ENCODE results near the gene SMIM35. TPM values are rescaled to one million over a fixed set of nuclear protein-coding genes. Genes with fewer than 3 reads are reported as not detected.
A peak's percentile ranks its signal among the peaks of the same experiment; 100 is the strongest.

Gene SMIM35
- total RNA-seq, 4 donors from 2014 or later = not detected

DNA sequence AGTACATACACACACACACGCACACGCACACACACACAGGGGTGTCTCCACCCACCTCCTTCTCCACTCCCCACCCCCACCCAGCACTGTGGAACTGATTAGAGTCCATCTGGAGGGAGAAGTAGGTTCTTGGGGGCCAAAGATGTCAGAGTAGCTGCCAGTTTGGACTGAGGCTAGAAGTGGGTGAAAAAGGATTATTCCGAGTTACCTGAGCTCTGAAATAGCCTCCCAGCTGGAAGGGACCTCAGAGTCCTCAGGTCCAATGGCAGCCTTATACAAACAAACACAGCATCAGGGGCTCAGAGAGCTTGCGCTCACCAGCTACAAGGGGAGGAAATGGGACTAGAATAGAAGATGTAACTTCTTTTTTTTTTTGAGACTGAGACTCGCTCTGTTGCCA, 79.7 kb downstream of the SMIM35 start:
- DNase-seq (ENCODE audit: low spot score in 2 of 2) = no peak
- H3K27ac ChIP-seq = no peak overlapping the region
- TF ChIP-seq POLR2A (IDR thresholded peaks at IDR 0.05) = no peak
- 80% methylated on average over 5 of the region's 5 CpGs for WGBS
- no peaks in the 10 kb centered on the region for H3K27me3 ChIP-seq
- H3K4me1 ChIP-seq = peaks cover 30% of the 10 kb centered on the region
- H3K36me3 ChIP-seq = no peaks in the 10 kb centered on the region
- H3K4me3 ChIP-seq = no peak overlapping the region
- H3K9me3 ChIP-seq = no peaks in the 10 kb centered on the region

- H3K36me3 ChIP-seq = no peaks in the 10 kb centered on the region
- TF ChIP-seq EP300 (IDR thresholded peaks at IDR 0.05) (no peak), CTCF (IDR thresholded peaks at IDR 0.05) (no peak), POLR2AphosphoS5 (IDR thresholded peaks at IDR 0.05) (no peak)
- H3K4me3 ChIP-seq = no peak overlapping the region
- H3K27me3 ChIP-seq = no peaks in the 10 kb centered on the region
- no peak overlapping the region for H3K27ac ChIP-seq
- 90% methylated on average over 4 of the region's 4 CpGs for WGBS
- DNase-seq (ENCODE audit: low spot score in 2 of 2) = peak in 1 of 2 donors; percentile 44
- no peaks in the 10 kb centered on the region for H3K9me3 ChIP-seq
- H3K4me1 ChIP-seq = peaks cover 21% of the 10 kb centered on the region
Observed at GRCh38 chr11:118006153-118006534, 80.6 kb downstream of the SMIM35 start.

GRCh38 chr11:118005224-118006152, 81.3 kb downstream of the SMIM35 start:
- no peak for TF ChIP-seq EP300 (IDR thresholded peaks at IDR 0.05)
- TF ChIP-seq POLR2AphosphoS5 (IDR thresholded peaks at IDR 0.05) = no peak
- Histone ChIP-seq H3K27ac (no peak overlapping the region), H3K4me3 (no peak overlapping the region), H3K27me3 (no peaks in the 10 kb centered on the region), H3K36me3 (no peaks in the 10 kb centered on the region), H3K4me1 (peaks cover 15% of the 10 kb centered on the region), H3K9me3 (no peaks in the 10 kb centered on the region)
- 89% methylated on average over 12 of the region's 12 CpGs for WGBS
- peak in 1 of 2 donors; percentile 52 for DNase-seq (ENCODE audit: low spot score in 2 of 2)

DNA sequence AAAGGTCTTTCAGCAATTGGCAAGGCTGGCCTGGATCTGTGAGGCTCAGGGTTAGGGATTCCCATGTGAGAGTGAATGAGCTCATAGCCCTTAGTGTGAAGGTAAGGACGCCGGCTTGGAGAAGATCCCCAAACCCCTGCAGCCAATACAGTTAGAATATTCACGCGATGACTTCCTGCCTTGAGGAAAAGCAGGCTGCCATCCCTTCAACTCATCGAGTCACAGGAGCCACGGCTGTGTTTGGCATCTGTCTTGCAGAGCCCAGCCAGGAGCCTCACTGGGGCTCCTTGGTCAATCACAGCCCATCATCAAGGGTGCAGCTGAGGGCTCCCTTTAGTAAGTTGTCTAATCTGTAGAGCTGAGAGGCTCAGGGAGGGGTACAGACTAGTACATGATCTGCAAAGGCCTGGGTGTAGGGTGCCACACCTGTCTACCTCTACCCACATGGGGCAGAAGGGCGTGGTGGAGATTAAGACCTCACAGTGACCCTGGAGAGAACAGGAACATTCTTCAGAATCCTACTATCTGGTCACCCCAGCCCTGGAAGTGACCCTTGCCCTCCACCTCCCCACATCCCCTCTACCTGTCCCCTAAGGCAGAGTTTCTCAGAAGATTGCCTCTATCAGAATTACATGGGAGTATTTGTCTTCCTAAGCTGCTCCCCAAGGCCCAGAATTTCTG, 82.1 kb downstream of the SMIM35 start:
- H3K4me1 ChIP-seq = peaks cover 8% of the 10 kb centered on the region

DNA sequence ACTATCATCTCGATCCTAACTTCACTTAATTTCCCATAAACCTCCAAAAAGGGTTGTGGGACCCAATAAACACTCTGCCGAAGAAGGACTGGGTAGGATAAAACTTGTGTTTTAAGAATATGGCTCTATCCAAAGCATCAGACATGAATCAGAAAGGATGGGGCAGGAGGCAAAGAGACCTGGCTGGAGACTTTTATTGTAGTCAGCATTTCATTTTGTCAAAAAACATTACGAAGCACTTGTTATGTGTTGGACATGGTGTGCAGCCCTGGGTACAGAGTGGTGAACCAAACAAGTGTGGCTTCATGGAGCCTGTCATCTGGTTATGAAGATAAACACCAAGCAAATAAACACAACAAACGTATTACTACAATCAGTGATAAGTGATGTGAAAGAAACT, 83.3 kb downstream of the SMIM35 start:
- TF ChIP-seq EP300 (IDR thresholded peaks at IDR 0.05) = no peak
- no peak for TF ChIP-seq POLR2A (IDR thresholded peaks at IDR 0.05)
- no peak for TF ChIP-seq POLR2AphosphoS5 (IDR thresholded peaks at IDR 0.05)
- TF ChIP-seq CTCF (IDR thresholded peaks at IDR 0.05) = no peak
- Histone ChIP-seq H3K9me3 (no peaks in the 10 kb centered on the region), H3K4me1 (peaks cover 2% of the 10 kb centered on the region), H3K4me3 (no peak overlapping the region), H3K27ac (no peak overlapping the region), H3K27me3 (no peaks in the 10 kb centered on the region), H3K36me3 (peaks cover 4% of the 10 kb centered on the region)
- DNase-seq (ENCODE audit: low spot score in 2 of 2) = no peak
- WGBS = 70% methylated on average over 4 of the region's 4 CpGs

More for the DNA sequence above, 82.1 kb downstream of the SMIM35 start:
- WGBS = 76% methylated on average over 5 of the region's 7 CpGs
- TF ChIP-seq EP300 (IDR thresholded peaks at IDR 0.05) = no peak
- peak in 1 of 2 donors; percentile 29 for DNase-seq (ENCODE audit: low spot score in 2 of 2)
- Histone ChIP-seq H3K36me3 (no peaks in the 10 kb centered on the region), H3K9me3 (no peaks in the 10 kb centered on the region), H3K27ac (no peak overlapping the region), H3K27me3 (no peaks in the 10 kb centered on the region), H3K4me3 (no peak overlapping the region)

DNA sequence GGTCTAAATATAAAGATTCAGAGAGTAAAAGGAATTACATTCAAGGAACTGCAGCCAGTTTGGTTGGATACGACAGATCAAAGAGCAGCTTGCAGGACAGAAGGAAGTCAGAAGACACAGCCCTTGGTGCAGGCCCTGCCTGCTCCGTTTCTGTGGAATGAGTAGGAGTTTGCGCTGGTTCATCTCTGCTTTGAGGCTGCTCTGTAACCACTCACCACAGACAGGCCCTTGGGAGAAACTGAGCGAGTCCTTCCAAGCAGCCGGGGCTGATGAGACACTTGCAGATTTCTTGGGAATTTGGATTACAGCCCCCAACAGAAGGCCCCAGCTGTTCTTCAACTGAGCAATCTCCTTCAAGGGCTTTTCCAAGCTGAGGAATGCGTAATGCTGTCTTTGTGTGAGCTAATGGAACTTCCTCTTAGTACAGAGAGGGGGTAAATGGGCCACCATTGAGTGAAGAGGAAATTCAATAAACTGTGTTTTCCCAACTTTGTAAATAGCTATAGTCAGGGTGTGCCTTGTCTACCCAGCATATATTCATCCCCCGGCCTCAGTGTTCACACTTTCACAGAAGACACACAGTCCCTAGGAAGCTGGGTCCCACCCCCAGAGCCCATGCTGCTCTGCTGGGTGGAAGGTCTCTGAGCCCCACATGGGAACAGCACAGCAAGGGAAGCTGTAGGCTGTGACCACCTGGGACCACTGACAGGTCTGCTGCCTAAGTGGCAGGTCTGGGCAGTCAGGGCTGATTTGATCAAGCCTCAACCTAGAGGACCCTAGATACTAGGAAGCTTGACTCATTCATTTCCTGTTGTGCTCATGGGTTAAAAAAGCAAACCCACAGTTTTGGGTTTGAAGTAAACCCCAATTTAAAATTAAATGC, 84.0 kb downstream of the SMIM35 start:
- Histone ChIP-seq H3K4me3 (no peak overlapping the region), H3K4me1 (no peaks in the 10 kb centered on the region), H3K27me3 (no peaks in the 10 kb centered on the region), H3K27ac (peak overlapping the region; percentile 25), H3K9me3 (no peaks in the 10 kb centered on the region), H3K36me3 (peaks cover 4% of the 10 kb centered on the region)
- DNase-seq (ENCODE audit: low spot score in 2 of 2) = peak in 1 of 2 donors; percentile 72
- 58% methylated on average over 7 of the region's 7 CpGs for WGBS
- TF ChIP-seq CTCF (IDR thresholded peaks at IDR 0.05) (no peak), EP300 (IDR thresholded peaks at IDR 0.05) (no peak), POLR2A (IDR thresholded peaks at IDR 0.05) (no peak), POLR2AphosphoS5 (IDR thresholded peaks at IDR 0.05) (no peak)
